GM12878 (cell line): ENCODE measurements around the gene MTFMT. TPM values are rescaled to one million over a fixed set of nuclear protein-coding genes. Genes with fewer than 3 reads are reported as not detected.
A peak's percentile ranks its signal among the peaks of the same experiment; 100 is the strongest.

Source experiments
- ATF7 ChIP-seq: fragments of 450-650 bp; IDR thresholded peaks from 2 replicates; pipeline ENCODE4 v1.6.1; 2016; ENCODE audit warnings: low read depth, mild to moderate bottlenecking
- BCL11A ChIP-seq: IDR thresholded peaks from 2 replicates; pipeline ENCODE4 v1.6.1; 2011; ENCODE audit warnings: low read depth, low read length
- BHLHE40 ChIP-seq, 2 experiments: fragments of 450-650 bp in 1 of 2; IDR thresholded peaks; 2 replicates each; pipeline ENCODE4 v1.6.1; 2011 to 2017; ENCODE audit warnings: low read depth in 2 of 2, borderline replicate concordance in 1 of 2, improper control_type of control experiment in 1 of 2, low read length in 1 of 2, mild to moderate bottlenecking in 1 of 2
- CEBPZ ChIP-seq: fragments of 150-350 bp; IDR thresholded peaks from 2 replicates; pipeline ENCODE4 v1.6.1; 2016; ENCODE audit warnings: low read depth, low read length
- HSF1 ChIP-seq: fragments of 150-350 bp; IDR thresholded peaks from 2 replicates; pipeline ENCODE4 v1.6.1; 2014; ENCODE audit warnings: mild to moderate bottlenecking, low read depth, low read length
- KAT2A ChIP-seq: conservative IDR thresholded peaks from 2 replicates; pipeline ENCODE4 v1.6.1; 2011; ENCODE audit warnings: low read depth, low read length; ENCODE audit not compliant: control insufficient read depth
- KLF5 ChIP-seq: fragments of 450-650 bp; IDR thresholded peaks from 2 replicates; pipeline ENCODE4 v1.6.1; 2014; ENCODE audit warnings: mild to moderate bottlenecking; ENCODE audit not compliant: partially characterized antibody
- MEF2B ChIP-seq: fragments of 450-650 bp; IDR thresholded peaks from 2 replicates; pipeline ENCODE4 v1.6.1; 2018; ENCODE audit warnings: mild to moderate bottlenecking, moderate library complexity; ENCODE audit not compliant: partially characterized antibody, poor library complexity, severe bottlenecking
- MLLT1 ChIP-seq: fragments of 450-650 bp; IDR thresholded peaks from 2 replicates; pipeline ENCODE4 v1.6.1; 2016; ENCODE audit warnings: mild to moderate bottlenecking
- MTA2 ChIP-seq: fragments of 450-650 bp; IDR thresholded peaks from 2 replicates; pipeline ENCODE4 v1.6.1; 2016; ENCODE audit warnings: low read depth, mild to moderate bottlenecking, moderate library complexity
- MXI1 ChIP-seq: fragments of 150-350 bp; IDR thresholded peaks from 2 replicates; pipeline ENCODE4 v1.6.1; 2011; ENCODE audit warnings: low read depth, mild to moderate bottlenecking, inconsistent platforms, low read length, improper control_type of control experiment
- NFYA ChIP-seq: IDR thresholded peaks from 2 replicates; pipeline ENCODE4 v1.6.1; 2011; ENCODE audit warnings: low read depth, mild to moderate bottlenecking, low read length, improper control_type of control experiment, borderline replicate concordance
- NKRF ChIP-seq: fragments of 450-650 bp; conservative IDR thresholded peaks from 2 replicates; pipeline ENCODE4 v1.6.1; 2017; ENCODE audit warnings: mild to moderate bottlenecking, moderate library complexity
- RAD21 ChIP-seq: IDR thresholded peaks from 2 replicates; pipeline ENCODE4 v1.6.1; 2011; ENCODE audit warnings: mild to moderate bottlenecking, low read depth, low read length, moderate library complexity; ENCODE audit not compliant: insufficient read depth
- RCOR1 ChIP-seq: conservative IDR thresholded peaks from 2 replicates; pipeline ENCODE4 v1.6.1; 2012; ENCODE audit warnings: low read depth, low read length, improper control_type of control experiment
- REST ChIP-seq: IDR thresholded peaks from 2 replicates; pipeline ENCODE4 v1.6.1; 2012; ENCODE audit warnings: mild to moderate bottlenecking, low read depth, low read length
- SRF ChIP-seq, 2 experiments: IDR thresholded peaks; 2 replicates each; pipeline ENCODE4 v1.6.1; 2011; ENCODE audit warnings: low read depth in 2 of 2, low read length in 2 of 2, mild to moderate bottlenecking in 1 of 2, moderate library complexity in 1 of 2
- SUZ12 ChIP-seq: fragments of 200-600 bp; sonication (generic); IDR thresholded peaks from one replicate; pipeline ENCODE4 v1.6.1; 2018; ENCODE audit warnings: antibody characterized with exemption, mild to moderate bottlenecking; ENCODE audit not compliant: unreplicated experiment
- polyA plus RNA-seq, 11 experiments: library from polyadenylated mRNA; depleted of rRNA in 4 of 11; unstranded in 6 of 11; stranded (reverse) in 5 of 11; fragments of >200 nt; fragmentation: Nextera tagmentation in 4 of 11; fragmentation: Illumina TruSeq in 1 of 11; extraction: Ambion mirVana in 4 of 11; extraction: Trizol in 1 of 11; gene quantifications; 1 replicate in 1 of 11; 2 replicates in 10 of 11; pipeline versions ENCODE4 v1.2.1 to v1.2.3, GENCODE V29; 2011 to 2016; ENCODE audit warnings: inconsistent platforms in 2 of 11, missing spikeins in 2 of 11, low read depth in 1 of 11
- total RNA-seq, 4 experiments: library from RNA; depleted of rRNA in 3 of 4; stranded (reverse); fragments of >200 nt in 3 of 4; fragmentation: Illumina TruSeq in 1 of 4; extraction: Trizol in 1 of 4; gene quantifications; 2 replicates each; pipeline versions ENCODE4 v1.2.1 to v1.2.3, GENCODE V29; 2013 to 2021

MTFMT gene
- total and polyA plus RNA-seq, 10 of the 15 experiments (the other 5 are each of a cell fraction or from before 2014, with no cell fraction given) = 1.7 to 29.8 (median 17.4) TPM

- TF ChIP-seq SRF (IDR thresholded peaks at IDR 0.05; ENCODE audit: low read depth in 2 of 2, low read length in 2 of 2) = no peak
- peak; percentile 94 for TF ChIP-seq MXI1
- no peak for TF ChIP-seq MTA2
- peak; percentile 99 for TF ChIP-seq MEF2B
- TF ChIP-seq MLLT1 = no peak
- TF ChIP-seq BHLHE40 (IDR thresholded peaks at IDR 0.05; ENCODE audit: borderline replicate concordance in 1 of 2, low read depth in 2 of 2, low read length in 1 of 2) = peak; percentile 68 to 83
- TF ChIP-seq CEBPZ = no peak
- peak; percentile 17; the same call in 1 of the 2 replicates for TF ChIP-seq ATF7
- TF ChIP-seq SUZ12 = no peak
- no peak for TF ChIP-seq BCL11A
- TF ChIP-seq KLF5 = peak; percentile 48
- no peak for TF ChIP-seq REST
- TF ChIP-seq RCOR1 = no peak
- no peak for TF ChIP-seq HSF1
- peak; percentile 64 for TF ChIP-seq NFYA
- TF ChIP-seq NKRF = peak; percentile 65
- TF ChIP-seq RAD21 = no peak
- TF ChIP-seq KAT2A = no peak
These were observed 20.0 kb upstream of the MTFMT start (continued) for GRCh38 chr15:65049418-65049840.
